IMR-90 (cell line): ENCODE measurements around the gene ELL2.

Experiments used
- BHLHE40 ChIP-seq: fragments of 150-350 bp; IDR thresholded peaks from 2 replicates; pipeline ENCODE4 v1.6.1; 2016; ENCODE audit warnings: mild to moderate bottlenecking, low read depth, low read length
- CEBPB ChIP-seq: IDR thresholded peaks from 2 replicates; pipeline ENCODE4 v1.6.1; 2012; ENCODE audit warnings: low read depth, low read length, improper control_type of control experiment
- CTCF ChIP-seq: conservative IDR thresholded peaks from 2 replicates; pipeline ENCODE4 v1.5.1; 2012; ENCODE audit warnings: mild to moderate bottlenecking, low read depth, low read length, improper control_type of control experiment
- FOS ChIP-seq: fragments of 150-350 bp; IDR thresholded peaks from 2 replicates; pipeline ENCODE4 v1.6.1; 2016; ENCODE audit warnings: low read depth, low read length
- POLR2A ChIP-seq: IDR thresholded peaks from 2 replicates; pipeline ENCODE4 v1.6.1; 2012; ENCODE audit warnings: mild to moderate bottlenecking, low read depth, low read length
- SMC3 ChIP-seq: fragments of 150-350 bp; IDR thresholded peaks from 2 replicates; pipeline ENCODE4 v1.6.1; 2016; ENCODE audit warnings: low read depth, mild to moderate bottlenecking, antibody characterized with exemption, low read length, moderate library complexity
- TF ChIP-seq, protein P1 (sequence below): fragments of 150-350 bp; IDR thresholded peaks from 2 replicates; pipeline ENCODE4 v1.6.1; 2016; ENCODE audit warnings: low read depth, mild to moderate bottlenecking, low read length, moderate library complexity, borderline replicate concordance
- TF ChIP-seq, protein P2 (sequence below): fragments of 150-350 bp; IDR thresholded peaks from 2 replicates; pipeline ENCODE4 v1.6.1; 2017; ENCODE audit warnings: mild to moderate bottlenecking, antibody characterized with exemption, low read length, low read depth

DNA sequence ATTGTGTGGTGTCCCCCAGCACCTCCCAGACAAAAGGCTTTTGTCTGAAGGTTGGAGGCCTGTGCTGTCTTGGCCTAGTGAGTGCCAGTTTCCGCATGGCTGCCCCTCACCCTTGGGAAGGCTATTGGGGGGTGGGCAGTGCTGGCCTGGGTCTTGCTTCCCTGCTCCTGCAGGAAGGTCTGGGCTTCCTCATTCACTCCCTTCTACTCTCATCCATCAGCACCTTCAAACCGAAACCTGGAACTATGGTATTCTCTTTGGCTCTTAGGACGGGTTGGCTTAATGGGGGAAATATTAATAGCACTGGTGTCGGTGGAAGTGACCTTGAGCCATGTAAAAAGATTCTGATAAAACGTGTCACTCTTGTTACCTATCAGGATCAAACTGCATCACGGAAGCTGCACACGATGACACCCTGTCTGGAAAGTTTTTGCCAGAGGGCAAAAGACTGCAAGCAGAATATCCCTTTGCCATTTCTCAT lies 105.1 kb downstream of the ELL2 start:
- TF ChIP-seq POLR2A (no peak), CTCF (no peak), CEBPB (no peak), BHLHE40 (no peak), SMC3 (no peak), FOS (no peak)
- TF ChIP-seq, protein P1, sequence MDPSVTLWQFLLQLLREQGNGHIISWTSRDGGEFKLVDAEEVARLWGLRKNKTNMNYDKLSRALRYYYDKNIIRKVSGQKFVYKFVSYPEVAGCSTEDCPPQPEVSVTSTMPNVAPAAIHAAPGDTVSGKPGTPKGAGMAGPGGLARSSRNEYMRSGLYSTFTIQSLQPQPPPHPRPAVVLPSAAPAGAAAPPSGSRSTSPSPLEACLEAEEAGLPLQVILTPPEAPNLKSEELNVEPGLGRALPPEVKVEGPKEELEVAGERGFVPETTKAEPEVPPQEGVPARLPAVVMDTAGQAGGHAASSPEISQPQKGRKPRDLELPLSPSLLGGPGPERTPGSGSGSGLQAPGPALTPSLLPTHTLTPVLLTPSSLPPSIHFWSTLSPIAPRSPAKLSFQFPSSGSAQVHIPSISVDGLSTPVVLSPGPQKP: no peak
- TF ChIP-seq, protein P2, sequence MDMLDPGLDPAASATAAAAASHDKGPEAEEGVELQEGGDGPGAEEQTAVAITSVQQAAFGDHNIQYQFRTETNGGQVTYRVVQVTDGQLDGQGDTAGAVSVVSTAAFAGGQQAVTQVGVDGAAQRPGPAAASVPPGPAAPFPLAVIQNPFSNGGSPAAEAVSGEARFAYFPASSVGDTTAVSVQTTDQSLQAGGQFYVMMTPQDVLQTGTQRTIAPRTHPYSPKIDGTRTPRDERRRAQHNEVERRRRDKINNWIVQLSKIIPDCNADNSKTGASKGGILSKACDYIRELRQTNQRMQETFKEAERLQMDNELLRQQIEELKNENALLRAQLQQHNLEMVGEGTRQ: no peak
